HEK293 (cell line): Measurements from ENCODE around the gene RUNX1.
A peak's percentile ranks its signal among the peaks of the same experiment; 100 is the strongest.

Experiments used
- CTCF ChIA-PET: fragments of 350-600 bp; formaldehyde crosslinking; extraction: SDS; loops from one replicate; lab custom pipeline; 2021; ENCODE audit warnings: antibody characterized with exemption; lab: Yijun Ruan, JAX
- POLR2A ChIA-PET: fragments of 300-600 bp; formaldehyde crosslinking; extraction: SDS; loops from one replicate; lab custom pipeline; 2020; ENCODE audit warnings: antibody characterized with exemption, inconsistent platforms; lab: Yijun Ruan, JAX
- H3K27ac ChIP-seq: fragments of 200-500 bp; sonication (Bioruptor generic); 2 replicates; pipeline ENCODE4 v1.5.1; 2014; ENCODE audit warnings: low read depth, low read length, control low read depth, inconsistent platforms; ENCODE audit errors: extremely low read depth
- H3K36me3 ChIP-seq, 2 experiments: fragments of 200-500 bp in 1 of 2; sonication (Bioruptor generic) in 1 of 2; 1 replicate in 1 of 2; 2 replicates in 1 of 2; pipeline ENCODE4 v1.5.1; 2014 to 2017; ENCODE audit warnings: inconsistent platforms in 2 of 2, low read length in 2 of 2; ENCODE audit not compliant: control insufficient read depth in 2 of 2, insufficient read depth in 1 of 2
- H3K4me1 ChIP-seq: fragments of 200-500 bp; sonication (Bioruptor generic); 2 replicates; pipeline ENCODE4 v1.5.1; 2014; ENCODE audit warnings: mild to moderate bottlenecking, low read length, inconsistent platforms; ENCODE audit not compliant: control insufficient read depth, insufficient read depth
- H3K4me3 ChIP-seq: 2 replicates; pipeline ENCODE4 v1.5.1; 2011; ENCODE audit warnings: low read depth, mild to moderate bottlenecking, control low read depth, low read length, moderate library complexity
- H3K9me3 ChIP-seq: fragments of 200-500 bp; sonication (Bioruptor generic); 2 replicates; pipeline ENCODE4 v1.5.1; 2014; ENCODE audit warnings: low read depth, low read length, inconsistent platforms; ENCODE audit not compliant: control insufficient read depth, insufficient read depth
- FEZF1 ChIP-seq: fragments of 450-650 bp; formaldehyde crosslinking; IDR thresholded peaks from 2 replicates; pipeline ENCODE4 v1.5.1; 2016; ENCODE audit warnings: missing biosample characterization, missing genetic modification characterization
- GLIS1 ChIP-seq: fragments of 450-650 bp; formaldehyde crosslinking; IDR thresholded peaks from 2 replicates; pipeline ENCODE4 v1.5.1; 2016; ENCODE audit warnings: missing biosample characterization, missing genetic modification characterization
- OSR2 ChIP-seq: fragments of 450-650 bp; formaldehyde crosslinking; IDR thresholded peaks from 2 replicates; pipeline ENCODE4 v1.5.1; 2016; ENCODE audit warnings: missing biosample characterization, missing genetic modification characterization
- PRDM1 ChIP-seq: fragments of 450-650 bp; formaldehyde crosslinking; IDR thresholded peaks from 2 replicates; pipeline ENCODE4; 2016; ENCODE audit warnings: missing biosample characterization, missing genetic modification characterization
- PRDM4 ChIP-seq: fragments of 450-650 bp; formaldehyde crosslinking; IDR thresholded peaks from 2 replicates; pipeline ENCODE4 v1.5.1; 2017; ENCODE audit warnings: missing biosample characterization, missing genetic modification characterization
- TCF7L2 ChIP-seq: IDR thresholded peaks from 2 replicates; pipeline ENCODE4 v1.6.1; 2011; ENCODE audit warnings: low read depth, mild to moderate bottlenecking, inconsistent platforms, low read length, moderate library complexity, borderline replicate concordance
- TRIM28 ChIP-seq: IDR thresholded peaks from 2 replicates; pipeline ENCODE4 v1.6.1; 2011; ENCODE audit warnings: low read length, control low read depth, borderline replicate concordance
- ZNF10 ChIP-seq: fragments of 450-650 bp; formaldehyde crosslinking; IDR thresholded peaks from 2 replicates; pipeline ENCODE4 v1.5.1; 2017; ENCODE audit warnings: missing biosample characterization, missing genetic modification characterization
- ZNF140 ChIP-seq: fragments of 450-650 bp; formaldehyde crosslinking; IDR thresholded peaks from 2 replicates; pipeline ENCODE4 v1.5.1; 2016; ENCODE audit warnings: missing biosample characterization, missing genetic modification characterization
- ZNF16 ChIP-seq: fragments of 450-650 bp; formaldehyde crosslinking; IDR thresholded peaks from 2 replicates; pipeline ENCODE4 v1.5.1; 2016; ENCODE audit warnings: low read depth, missing biosample characterization, missing genetic modification characterization
- ZNF623 ChIP-seq: fragments of 450-650 bp; formaldehyde crosslinking; IDR thresholded peaks from 2 replicates; pipeline ENCODE4 v1.5.1; 2016; ENCODE audit warnings: missing biosample characterization, missing genetic modification characterization
- ZNF707 ChIP-seq: fragments of 450-650 bp; formaldehyde crosslinking; IDR thresholded peaks from 2 replicates; pipeline ENCODE4 v1.5.1; 2016; ENCODE audit warnings: missing biosample characterization, missing genetic modification characterization
- TF ChIP-seq, protein P1 (sequence below): fragments of 450-650 bp; formaldehyde crosslinking; IDR thresholded peaks from 2 replicates; pipeline ENCODE4 v1.5.1; 2016; ENCODE audit warnings: missing biosample characterization, missing genetic modification characterization

RUNX1 gene

DNA sequence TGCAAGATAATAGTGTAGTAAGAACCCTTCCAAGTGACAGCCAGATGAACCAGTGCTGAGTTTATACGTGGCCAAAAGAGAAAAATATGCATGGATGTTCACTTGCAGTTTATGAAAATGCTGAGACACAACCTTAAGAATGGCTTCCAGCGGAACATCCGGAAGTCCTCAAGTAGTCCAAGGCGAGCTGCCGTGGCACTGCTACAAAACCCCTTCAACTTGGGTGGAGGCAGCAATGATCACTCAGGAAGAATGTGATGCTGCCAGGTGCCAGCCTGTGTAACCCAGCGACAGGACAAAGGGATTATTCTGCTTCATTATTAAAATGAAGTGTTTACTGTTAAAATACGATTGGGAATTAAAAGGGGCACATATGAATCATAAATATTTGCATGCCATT is 179.6 kb downstream of the RUNX1 start:
- Histone ChIP-seq H3K9me3 (no peaks in the 10 kb centered on the region), H3K36me3 (no peaks in the 10 kb centered on the region; a peak in 1 of 3 replicates), H3K27ac (no peak overlapping the region), H3K4me3 (no peak overlapping the region), H3K4me1 (peaks cover 5% of the 10 kb centered on the region; the same call in 1 of the 2 replicates)
- TF ChIP-seq ZNF623 (tag by site-specific recombination) (no peak), ZNF16 (no peak), FEZF1 (tag by site-specific recombination) (no peak)
- ChIA-PET CTCF (no interaction called here), POLR2A (no interaction called here)

GRCh38 chr21:34867785-34868184 is 181.3 kb downstream of the RUNX1 start:
- H3K36me3 ChIP-seq: no peaks in the 10 kb centered on the region; a peak in 1 of 3 replicates
- no peak overlapping the region for H3K27ac ChIP-seq
- no peaks in the 10 kb centered on the region for H3K9me3 ChIP-seq
- no peak overlapping the region for H3K4me3 ChIP-seq
- peaks cover 5% of the 10 kb centered on the region; the same call in 1 of the 2 replicates for H3K4me1 ChIP-seq
- ChIA-PET CTCF (interaction anchor here (1.1 kb wide), 1 partner anchor 9 kb away, joined by 3 read pairs; no protein-coding TSS in a partner anchor), POLR2A (interaction anchor here (0.9 to 1.2 kb wide), 2 partner anchors 18 to 21 kb away, joined by 3 to 6 read pairs; no protein-coding TSS in a partner anchor)
- no peak for TF ChIP-seq ZNF707

DNA sequence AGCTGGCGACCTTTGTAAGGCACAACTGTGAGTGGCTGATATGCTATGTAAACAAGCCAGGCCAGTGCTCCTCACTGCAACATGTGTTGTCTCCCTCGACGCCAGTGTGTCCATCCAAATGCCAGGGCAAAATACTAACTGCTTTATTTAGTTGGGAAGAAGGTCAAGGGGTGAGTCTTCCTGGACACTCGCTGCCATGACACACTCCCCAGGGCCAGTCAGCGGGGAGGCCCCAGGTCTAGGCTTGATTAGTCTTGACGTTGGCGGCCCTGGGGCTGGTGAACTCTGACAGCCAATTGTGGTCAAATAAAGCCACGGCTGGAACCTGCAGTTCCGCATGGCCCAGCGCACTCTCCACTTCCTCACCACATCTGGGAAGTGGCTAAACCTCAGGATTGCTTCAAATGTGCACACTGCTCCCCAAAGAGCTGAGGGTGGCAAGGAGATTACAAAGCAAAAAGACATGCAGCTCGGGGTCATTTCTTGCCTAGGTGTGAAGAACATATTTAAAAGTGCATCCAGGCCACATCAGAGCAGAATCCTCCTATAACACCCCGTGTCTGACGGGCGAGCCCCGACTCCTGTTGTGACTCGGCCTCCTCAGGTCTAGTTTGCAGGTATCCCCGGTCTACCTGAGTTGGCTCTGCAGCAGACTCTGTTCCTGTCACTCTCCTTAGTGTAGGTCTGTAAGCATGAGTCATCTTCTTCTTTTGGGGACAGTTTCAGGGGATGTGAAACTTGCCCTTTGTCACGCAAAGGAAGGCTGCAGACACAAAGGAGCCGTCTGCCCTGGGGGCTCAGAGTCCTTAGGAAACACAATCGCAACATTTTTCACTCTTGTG is 183.5 kb downstream of the RUNX1 start:
- H3K27ac ChIP-seq: no peak overlapping the region
- no peak overlapping the region for H3K4me3 ChIP-seq
- H3K9me3 ChIP-seq: no peaks in the 10 kb centered on the region
- POLR2A ChIA-PET: interaction anchor here (0.8 to 1.4 kb wide), 4 partner anchors 12 to 23 kb away, joined by 3 to 5 read pairs (median 3); no protein-coding TSS in a partner anchor
- CTCF ChIA-PET: interaction anchor here (0.5 to 0.7 kb wide), 3 partner anchors 13 to 914 kb away, joined by 3 to 4 read pairs (median 3); no protein-coding TSS in a partner anchor
- TF ChIP-seq ZNF140 (no peak), PRDM1 (tag by site-specific recombination) (0 out of 2 replicates have a peak, but pooled peaks have one; percentile 43), OSR2 (tag by site-specific recombination) (no peak), ZNF10 (no peak), PRDM4 (tag by site-specific recombination) (0 out of 2 replicates have a peak, but pooled peaks have one; percentile 34), GLIS1 (tag by site-specific recombination) (peak; percentile 27; the same call in 1 of the 2 replicates), TRIM28 (0 out of 2 replicates have a peak, but pooled peaks have one; percentile 37), TCF7L2 (peak; percentile 57; the same call in 1 of the 2 replicates)
- TF ChIP-seq, protein P1, sequence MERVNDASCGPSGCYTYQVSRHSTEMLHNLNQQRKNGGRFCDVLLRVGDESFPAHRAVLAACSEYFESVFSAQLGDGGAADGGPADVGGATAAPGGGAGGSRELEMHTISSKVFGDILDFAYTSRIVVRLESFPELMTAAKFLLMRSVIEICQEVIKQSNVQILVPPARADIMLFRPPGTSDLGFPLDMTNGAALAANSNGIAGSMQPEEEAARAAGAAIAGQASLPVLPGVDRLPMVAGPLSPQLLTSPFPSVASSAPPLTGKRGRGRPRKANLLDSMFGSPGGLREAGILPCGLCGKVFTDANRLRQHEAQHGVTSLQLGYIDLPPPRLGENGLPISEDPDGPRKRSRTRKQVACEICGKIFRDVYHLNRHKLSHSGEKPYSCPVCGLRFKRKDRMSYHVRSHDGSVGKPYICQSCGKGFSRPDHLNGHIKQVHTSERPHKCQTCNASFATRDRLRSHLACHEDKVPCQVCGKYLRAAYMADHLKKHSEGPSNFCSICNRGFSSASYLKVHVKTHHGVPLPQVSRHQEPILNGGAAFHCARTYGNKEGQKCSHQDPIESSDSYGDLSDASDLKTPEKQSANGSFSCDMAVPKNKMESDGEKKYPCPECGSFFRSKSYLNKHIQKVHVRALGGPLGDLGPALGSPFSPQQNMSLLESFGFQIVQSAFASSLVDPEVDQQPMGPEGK (tag by site-specific recombination): peak; percentile 35; the same call in 1 of the 2 replicates
- peaks cover 5% of the 10 kb centered on the region; the same call in 1 of the 2 replicates for H3K4me1 ChIP-seq
- H3K36me3 ChIP-seq: no peaks in the 10 kb centered on the region; a peak in 1 of 3 replicates
